Activated CD8-positive, alpha-beta memory T cell treated with anti-CD3 and anti-CD28 coated beads, Interleukin-2, amount 50 U/mL, for 1 hour (primary cell): ENCODE measurements around the gene GSG1L2.
"Not testable (repeated sequence)": the region's sequence is repeated elsewhere in the genome, so short reads cannot be mapped to it uniquely, and the experiment has no call there.

Experiments
- DNase-seq: peaks from one replicate; pipeline ENCODE4 v3.0.0-alpha.2; 2020; ENCODE audit errors: extremely low read depth

Gene GSG1L2

DNA sequence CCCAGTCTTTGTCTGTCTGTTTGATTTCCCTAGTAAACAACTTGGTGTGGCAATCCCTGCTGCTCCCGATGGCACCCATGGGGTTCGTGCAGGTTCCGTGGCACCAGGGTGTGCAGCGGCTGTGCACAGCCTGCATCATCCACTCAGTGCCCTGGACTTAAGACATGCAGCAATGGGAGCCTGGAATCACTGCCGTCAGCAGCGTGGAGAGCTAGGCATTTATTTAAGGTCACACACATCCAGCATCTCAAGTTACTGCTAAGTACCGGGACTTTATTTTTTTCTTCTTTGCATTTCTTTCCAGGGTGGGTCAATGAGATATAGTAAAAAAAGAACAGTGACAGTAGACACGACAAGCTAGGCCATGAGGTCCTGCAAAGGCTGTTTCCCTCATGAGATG lies 33.3 kb downstream of the GSG1L2 start:
- no peak for DNase-seq

DNA sequence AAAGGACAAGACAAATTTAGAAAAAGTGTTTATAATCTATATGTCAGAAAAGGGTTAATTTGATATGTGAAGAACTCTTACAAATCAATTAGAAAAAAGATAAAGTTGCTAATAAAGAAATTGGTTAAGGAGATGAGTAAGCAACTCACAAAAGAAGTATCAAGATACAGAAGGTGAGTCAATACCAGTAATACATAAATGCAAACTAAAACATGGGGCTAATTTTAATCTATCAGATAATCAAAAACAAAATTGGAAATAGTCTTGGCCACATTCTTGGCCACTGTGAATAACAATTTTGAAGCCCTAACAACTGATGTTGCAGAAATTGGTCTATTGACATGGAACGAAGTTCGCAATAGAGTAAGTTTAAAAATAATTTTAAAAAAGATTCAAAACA lies 37.3 kb downstream of the GSG1L2 start:
- no peak for DNase-seq

DNA sequence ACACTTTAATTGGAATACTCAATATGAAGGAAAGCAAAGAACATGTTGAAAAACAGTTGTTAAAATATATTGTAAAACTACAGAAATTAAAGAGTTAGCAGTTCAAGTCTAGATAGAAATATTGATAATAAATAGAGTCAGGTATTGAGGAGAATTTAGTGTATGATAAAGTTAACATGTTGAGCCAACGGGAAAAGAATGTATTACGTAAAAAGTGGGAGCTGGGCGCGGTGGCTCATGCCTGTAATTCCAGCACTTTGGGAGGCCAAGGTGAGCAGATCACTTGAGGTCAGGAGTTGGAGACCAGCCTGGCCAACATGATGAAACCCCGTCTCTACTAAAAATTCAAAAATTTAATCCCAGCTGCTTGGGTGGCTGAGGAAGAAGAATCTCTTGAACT lies 38.4 kb downstream of the GSG1L2 start:
- DNase-seq, result not testable (repeated sequence)

DNA sequence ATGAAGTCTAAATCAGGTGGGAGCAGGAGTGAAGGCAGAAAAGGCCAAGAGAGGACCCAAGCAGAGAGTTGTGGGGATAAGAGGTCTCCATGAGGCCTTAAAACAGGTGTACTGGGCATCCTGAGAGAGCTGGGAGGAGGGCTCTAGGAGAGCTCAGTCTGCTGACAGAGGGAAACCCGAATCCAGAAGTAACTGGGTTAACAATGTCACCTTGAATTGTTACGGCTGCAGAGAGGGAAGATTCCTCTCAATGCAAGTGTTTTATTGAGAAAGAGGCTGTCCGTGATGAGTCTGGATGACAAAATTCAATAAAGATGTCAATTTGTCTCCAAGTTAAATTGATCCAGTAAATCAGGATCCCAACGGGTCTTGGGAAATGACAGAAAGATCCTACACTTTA lies 38.8 kb downstream of the GSG1L2 start:
- DNase-seq, result no peak

DNA sequence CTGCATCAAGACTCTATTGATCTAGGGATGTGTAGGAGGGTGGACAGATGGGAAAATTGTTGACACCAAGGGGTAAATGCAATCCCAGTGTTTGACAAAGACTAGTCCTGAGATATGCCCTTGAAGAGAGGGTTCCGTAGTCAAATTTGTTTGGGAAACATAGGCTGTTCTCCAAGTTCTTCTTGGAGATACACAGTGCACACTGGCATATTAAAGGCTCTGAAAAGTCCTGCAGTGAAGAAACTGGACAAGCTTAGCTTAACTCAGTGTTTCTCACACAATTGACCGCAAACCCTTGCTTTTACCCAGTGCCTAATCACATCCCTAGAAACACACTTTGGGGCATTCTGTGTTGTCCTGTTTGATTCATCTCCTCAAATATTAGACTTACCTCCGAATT lies 41.3 kb downstream of the GSG1L2 start:
- DNase-seq, result no peak

DNA sequence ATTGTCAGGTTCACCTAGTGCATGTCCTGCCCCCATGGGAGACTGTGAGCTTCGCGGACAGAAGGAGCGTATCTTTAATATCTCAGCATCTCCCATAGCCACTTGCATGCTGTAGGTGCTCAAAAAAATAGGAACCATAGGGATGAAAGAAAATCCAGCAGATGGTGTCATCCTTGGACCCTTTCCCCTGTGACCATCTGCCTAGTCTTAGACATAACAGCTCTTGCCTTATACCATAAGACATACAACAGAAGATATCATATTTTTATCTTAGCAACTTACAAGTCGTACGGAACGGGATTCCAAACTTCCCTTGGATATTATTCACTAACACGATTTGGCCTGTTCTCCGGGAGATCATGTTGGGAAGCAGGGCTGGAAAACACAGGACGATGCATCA lies 45.0 kb downstream of the GSG1L2 start:
- DNase-seq, result no peak

DNA sequence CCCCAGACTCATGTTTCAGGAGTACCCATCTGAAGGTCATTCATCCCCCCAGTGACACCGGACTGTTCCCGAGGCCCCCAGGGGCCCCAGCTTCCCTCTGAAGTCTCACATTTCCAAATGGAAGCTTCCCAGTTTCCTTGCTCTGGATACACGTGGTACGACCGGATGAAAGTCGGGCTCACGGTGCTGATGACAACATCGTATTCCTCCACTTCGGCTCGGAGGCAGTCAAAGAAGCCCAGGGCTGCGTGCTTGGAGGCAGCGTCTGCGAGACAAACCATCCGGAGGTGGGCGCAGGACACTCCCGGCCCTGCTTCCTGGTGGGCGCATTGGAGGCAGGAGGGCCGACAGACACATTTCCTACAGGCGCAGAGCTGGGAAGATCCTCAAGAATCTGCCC lies 49.2 kb downstream of the GSG1L2 start:
- no peak for DNase-seq

DNA sequence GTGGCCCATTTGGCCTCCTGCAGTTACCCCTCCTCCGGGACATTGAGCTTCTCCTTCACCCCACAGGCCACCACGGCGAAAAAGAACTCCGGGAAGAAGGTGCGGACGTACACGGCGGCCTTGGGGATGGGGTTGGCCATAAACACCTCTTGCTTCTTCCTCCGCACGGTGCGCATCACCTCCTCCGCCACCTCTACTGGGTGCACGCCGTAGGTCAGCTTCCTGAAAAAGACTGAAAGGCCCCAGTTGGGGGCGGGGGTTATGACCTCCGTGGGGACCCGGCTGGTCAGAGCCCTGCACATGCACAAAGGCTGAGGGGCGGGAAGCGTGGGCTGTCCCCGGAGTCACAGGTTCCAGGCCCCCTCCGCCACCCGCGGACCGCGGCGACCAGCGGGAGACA lies 50.4 kb downstream of the GSG1L2 start:
- no peak for DNase-seq

DNA sequence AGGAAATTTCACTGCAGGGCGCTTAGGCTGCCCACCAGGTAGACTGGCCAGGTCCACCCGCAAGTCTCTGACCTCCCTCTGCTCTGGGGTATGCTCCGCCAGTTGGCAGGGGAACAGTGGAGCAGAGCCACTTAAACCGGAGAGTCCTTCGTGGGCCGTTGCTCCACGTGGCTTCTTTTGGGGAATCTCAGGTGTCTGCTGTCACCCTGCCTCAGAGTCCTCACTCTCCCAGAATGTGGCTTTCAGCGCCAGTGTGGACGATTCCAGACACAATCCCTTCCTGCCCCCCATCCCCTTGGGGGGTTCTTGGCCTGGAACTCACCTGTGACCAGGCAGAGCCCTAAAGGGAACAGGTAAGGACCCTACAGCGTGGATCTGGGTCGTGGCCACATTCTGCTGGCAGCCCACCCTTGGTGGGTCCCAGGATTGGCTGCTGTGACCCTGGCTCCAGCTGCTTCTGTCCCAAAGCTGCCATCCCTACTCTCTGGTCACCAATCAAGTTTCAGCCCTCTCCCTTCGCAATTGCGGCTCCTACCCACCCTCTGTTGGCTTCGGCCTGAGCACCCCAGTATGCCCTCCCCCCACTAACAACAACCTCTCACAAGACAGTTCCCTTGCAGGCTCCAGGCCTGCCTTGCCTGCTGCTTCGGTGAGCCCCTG lies 52.7 kb downstream of the GSG1L2 start:
- DNase-seq, result no peak

DNA sequence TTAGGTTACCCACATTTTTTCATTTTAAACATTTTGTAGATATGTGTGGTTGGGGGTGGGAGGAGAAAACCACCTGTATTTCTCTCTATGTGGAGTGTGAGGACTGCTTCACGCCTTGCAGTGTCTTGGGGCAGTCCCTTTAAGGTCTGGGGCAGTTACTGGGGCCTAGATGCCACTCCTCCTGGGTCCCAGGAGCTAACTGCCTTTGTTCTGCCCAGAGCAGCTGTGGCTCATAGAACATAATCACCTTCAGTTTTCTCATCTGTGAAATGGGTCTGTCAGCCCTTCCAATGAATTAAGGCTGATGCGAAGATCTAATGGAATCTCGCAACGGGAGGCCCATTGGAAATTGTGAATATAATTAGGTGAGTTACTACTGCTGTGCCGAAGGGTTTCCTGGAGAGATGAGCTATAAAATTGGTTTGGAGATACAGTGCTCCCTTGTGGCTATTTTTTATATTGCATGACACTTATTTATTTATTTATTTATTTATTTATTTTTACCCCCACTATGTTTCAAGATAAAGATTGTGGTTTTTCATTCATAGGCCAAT lies 53.4 kb downstream of the GSG1L2 start:
- no peak for DNase-seq

DNA sequence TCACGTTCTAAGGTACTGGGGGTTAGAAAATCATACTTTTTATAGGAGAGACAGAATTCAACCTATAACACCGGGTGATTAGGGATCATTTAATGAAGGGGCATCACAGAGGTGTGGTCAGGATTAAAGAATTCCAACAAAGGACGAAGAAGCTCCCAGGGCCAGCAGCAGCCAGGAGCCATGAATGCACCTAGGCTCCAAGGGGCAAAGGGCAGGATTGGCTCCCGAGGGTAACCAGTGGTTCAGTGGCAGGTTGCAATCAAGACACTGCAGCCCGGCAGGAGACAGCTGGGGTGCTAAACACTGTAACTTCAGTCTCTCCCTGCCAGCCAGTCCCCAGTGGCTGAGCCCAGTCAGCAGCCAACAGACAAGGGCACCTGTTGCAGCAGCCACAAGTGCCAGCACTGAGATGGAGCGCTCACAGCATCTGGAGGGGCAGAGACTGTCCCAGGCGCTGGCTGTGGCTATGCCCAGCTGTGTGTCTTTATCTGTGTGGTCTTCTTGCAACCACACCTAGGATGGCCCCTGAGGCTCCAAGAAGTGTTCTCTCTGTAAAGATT lies 54.4 kb downstream of the GSG1L2 start:
- no peak for DNase-seq

DNA sequence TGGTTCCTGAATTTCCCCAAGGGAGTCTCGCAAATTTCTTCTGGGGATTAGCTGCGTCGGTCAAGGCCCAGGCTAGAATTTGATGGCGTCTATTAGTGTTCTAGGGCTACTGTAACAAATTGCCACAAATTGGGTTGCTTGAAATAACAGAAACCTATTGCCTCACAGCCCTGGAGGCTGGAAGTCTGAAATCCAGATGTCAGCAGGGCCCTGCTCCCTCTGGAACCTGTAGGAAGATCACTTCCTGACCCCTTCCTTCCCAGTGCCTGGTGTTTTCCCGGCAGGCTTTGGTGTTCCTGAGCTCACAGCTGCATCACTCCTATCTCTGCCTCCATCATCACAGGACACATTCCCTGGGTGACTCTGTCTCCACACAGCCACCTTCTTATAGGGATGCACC lies 54.9 kb downstream of the GSG1L2 start:
- no peak for DNase-seq

DNA sequence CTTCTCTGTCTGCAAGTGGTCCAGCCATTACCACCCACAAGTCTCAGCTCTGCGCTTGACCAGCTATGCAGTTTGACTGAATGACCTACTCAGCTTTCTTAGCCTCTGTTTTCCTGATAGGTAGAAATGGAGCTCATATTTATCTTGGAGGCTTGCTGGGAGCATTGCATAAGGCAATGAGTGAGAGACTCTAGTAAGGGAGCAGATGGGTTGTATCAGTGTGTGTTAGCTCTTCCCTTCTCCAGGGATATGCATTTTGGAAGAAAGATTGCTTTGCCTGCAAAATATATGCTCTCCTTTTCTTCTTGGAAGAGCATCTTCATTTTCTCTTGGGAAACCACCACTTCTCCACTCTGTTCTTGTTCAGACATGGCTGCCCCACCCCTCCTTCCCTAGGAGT lies 56.6 kb downstream of the GSG1L2 start:
- DNase-seq, result no peak

DNA sequence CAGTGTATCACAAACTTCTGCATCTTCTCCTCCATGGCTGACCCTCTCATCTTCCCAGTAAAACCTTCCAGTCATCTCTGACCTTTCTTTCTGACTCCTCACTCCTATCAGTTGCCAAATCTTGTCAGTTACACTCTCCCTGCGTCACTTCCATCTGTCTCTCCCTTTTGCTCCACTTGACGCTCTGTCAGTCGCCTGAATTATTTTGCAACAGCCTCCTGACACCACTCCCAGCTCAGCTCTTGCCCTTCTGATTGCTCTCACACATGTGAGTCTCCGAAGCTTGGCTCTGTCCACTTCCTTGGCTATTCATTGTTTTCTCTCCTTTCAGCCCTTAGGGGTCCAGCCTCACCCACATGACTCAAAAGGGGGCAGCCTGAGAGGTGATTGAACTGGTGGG lies 58.2 kb downstream of the GSG1L2 start:
- DNase-seq, result no peak

DNA sequence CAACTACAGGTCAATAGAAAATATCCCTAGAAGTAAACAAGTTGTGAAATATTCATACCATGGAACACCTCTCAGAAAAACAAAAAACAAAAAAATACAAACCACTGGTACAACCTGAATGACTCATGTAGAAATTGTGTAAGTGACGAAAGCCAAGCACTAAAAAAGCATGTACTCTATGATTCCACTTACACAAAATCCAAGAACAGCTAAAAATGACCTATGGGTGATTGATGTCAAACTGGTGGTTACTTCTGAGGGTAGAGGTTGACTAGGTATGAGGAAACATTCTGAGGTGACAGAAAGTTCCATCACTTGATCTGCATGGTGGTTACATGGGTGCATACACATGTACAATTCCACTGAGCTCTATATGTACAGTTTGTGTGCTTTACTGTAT lies 61.6 kb downstream of the GSG1L2 start:
- no peak for DNase-seq

DNA sequence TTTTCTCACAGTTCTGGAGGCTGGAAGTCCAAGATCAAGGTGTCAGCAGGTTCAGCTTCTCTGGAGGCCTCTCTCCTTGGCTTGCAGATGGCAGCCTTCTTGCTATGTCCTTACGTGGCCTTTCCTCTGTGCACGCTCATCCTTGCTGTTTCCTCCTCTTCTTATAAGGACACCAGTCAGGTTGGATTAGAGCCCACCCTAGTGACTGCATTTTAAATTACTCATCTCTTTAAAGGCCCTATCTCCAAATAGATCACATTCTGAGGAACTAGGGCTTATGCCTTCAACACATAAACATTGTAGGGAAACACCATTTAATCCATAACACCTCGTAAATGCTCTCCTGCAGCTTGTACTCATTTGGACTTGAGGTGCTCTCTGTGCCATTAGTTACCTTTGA lies 66.8 kb downstream of the GSG1L2 start:
- no peak for DNase-seq
